ENCODE data around the gene HAPSTR1. TPM values are rescaled to one million over a fixed set of nuclear protein-coding genes. Genes with fewer than 3 reads are reported as not detected.
A peak's percentile ranks its signal among the peaks of the same experiment; 100 is the strongest.

The HAPSTR1 gene
- total and polyA plus RNA-seq, 7 donors, result 12.6 to 47.6 (median 43.8) TPM

- intact Hi-C loops (cut with DNase I), result loop anchor here (10.0 kb wide), 1 partner anchor 1999 kb away; no protein-coding TSS in a partner anchor
- H3K4me3 ChIP-seq, result no peak overlapping the region
- no peak for DNase-seq
- peaks cover 0 to 20% (median 4%) of the 10 kb centered on the region in 4 donors for H3K36me3 ChIP-seq
- no peaks in the 10 kb centered on the region for H3K9me3 ChIP-seq
- no peaks in the 10 kb centered on the region for H3K27me3 ChIP-seq
- TF ChIP-seq POLR2A (IDR thresholded peaks at IDR 0.05), result no peak
- TF ChIP-seq POLR2AphosphoS5 (IDR thresholded peaks at IDR 0.05), result no peak
- TF ChIP-seq EP300 (IDR thresholded peaks at IDR 0.05), result no peak
- TF ChIP-seq CTCF (IDR thresholded peaks at IDR 0.05), result no peak
- H3K4me1 ChIP-seq, result peaks cover 0 to 76% (median 60%) of the 10 kb centered on the region in 4 donors
- H3K27ac ChIP-seq, result no peak overlapping the region
- 95 to 96% methylated on average over 2 of the region's 2 CpGs for WGBS, 2 donors
These were observed 24.7 kb downstream of the HAPSTR1 start for GRCh38 chr16:9116141-9116540.

- Histone ChIP-seq H3K9me3 (no peaks in the 10 kb centered on the region), H3K27ac (no peak overlapping the region), H3K4me1 (peaks cover 0 to 56% (median 41%) of the 10 kb centered on the region in 4 donors), H3K4me3 (no peak overlapping the region), H3K27me3 (no peaks in the 10 kb centered on the region), H3K36me3 (peaks cover 0 to 30% (median 4%) of the 10 kb centered on the region in 4 donors)
- no peak for DNase-seq
- intact Hi-C loops (cut with DNase I), result loop anchor here (10.0 kb wide), 1 partner anchor 1997 kb away; no protein-coding TSS in a partner anchor
- TF ChIP-seq CTCF (IDR thresholded peaks at IDR 0.05), result no peak
- TF ChIP-seq POLR2AphosphoS5 (IDR thresholded peaks at IDR 0.05), result no peak
These were observed 26.7 kb downstream of the HAPSTR1 start for GRCh38 chr16:9118170-9118569.

DNA sequence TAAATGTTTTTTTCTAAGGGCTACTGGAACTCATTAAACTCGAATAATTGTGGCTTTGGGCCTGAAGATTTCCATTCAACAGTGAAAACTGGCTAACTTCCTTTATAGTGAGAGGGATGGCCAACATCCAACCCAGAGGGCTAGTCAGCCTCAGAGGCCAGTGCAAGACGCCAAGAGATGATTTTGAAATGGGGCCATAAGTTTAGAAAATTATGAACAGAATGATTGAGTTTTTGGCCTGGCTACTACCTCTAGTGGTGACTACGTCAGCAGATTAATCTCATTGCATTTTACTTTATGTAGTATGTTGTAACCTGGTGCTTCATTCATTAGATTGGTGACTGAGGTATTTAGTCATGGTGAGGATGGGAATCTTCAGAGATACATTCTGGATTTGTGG is 28.4 kb downstream of the HAPSTR1 start:
- H3K36me3 ChIP-seq, result peaks cover 4 to 37% (median 4%) of the 10 kb centered on the region in 4 donors
- peaks cover 0 to 48% (median 31%) of the 10 kb centered on the region in 4 donors for H3K4me1 ChIP-seq
- no peaks in the 10 kb centered on the region for H3K27me3 ChIP-seq
- no peak overlapping the region for H3K27ac ChIP-seq
- H3K9me3 ChIP-seq, result no peaks in the 10 kb centered on the region
- H3K4me3 ChIP-seq, result no peak overlapping the region
- no peak for TF ChIP-seq POLR2A (IDR thresholded peaks at IDR 0.05)
- peak in 1 of 4 donors; percentile 16 for TF ChIP-seq POLR2AphosphoS5 (IDR thresholded peaks at IDR 0.05)
- 71 to 74% methylated on average over 3 of the region's 3 CpGs for WGBS, 2 donors
- DNase-seq, result peak; percentile 75
- intact Hi-C loops (cut with DNase I), result loop anchor here (10.0 kb wide), 1 partner anchor 1995 kb away; no protein-coding TSS in a partner anchor

DNA sequence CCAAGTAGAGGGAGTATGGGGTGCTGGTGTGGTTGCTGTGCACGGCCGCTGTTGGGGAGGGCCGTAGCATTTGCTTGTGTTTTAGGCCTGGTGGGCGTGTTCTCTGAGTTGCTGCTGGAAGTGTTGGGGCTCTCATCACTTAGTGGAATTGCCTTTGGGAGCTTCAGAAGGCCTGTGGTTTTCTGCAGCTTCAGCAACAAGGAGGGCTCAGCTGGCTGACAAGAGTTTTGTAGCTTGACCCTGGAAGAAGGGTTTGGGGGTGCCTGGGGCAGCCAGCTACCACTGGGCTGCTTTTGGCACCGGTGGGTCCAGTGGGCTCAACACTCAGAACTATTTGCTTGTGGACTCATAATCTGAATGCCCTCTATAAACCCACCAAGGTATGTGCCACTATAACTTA is 30.9 kb downstream of the HAPSTR1 start:
- H3K27me3 ChIP-seq, result no peaks in the 10 kb centered on the region
- no peak for TF ChIP-seq POLR2AphosphoS5 (IDR thresholded peaks at IDR 0.05)
- no peak for TF ChIP-seq CTCF (IDR thresholded peaks at IDR 0.05)
- intact Hi-C loops (cut with DNase I), result no loop called here
- H3K4me1 ChIP-seq, result peaks cover 0 to 65% (median 41%) of the 10 kb centered on the region in 4 donors
- H3K9me3 ChIP-seq, result no peaks in the 10 kb centered on the region
- H3K27ac ChIP-seq, result no peak overlapping the region
- peak; percentile 37 for DNase-seq
- 87 to 92% methylated on average over 5 of the region's 5 CpGs for WGBS, 2 donors
- no peak overlapping the region for H3K4me3 ChIP-seq
- peaks cover 0 to 36% (median 6%) of the 10 kb centered on the region in 4 donors for H3K36me3 ChIP-seq

GRCh38 chr16:9122969-9123368 is 31.5 kb downstream of the HAPSTR1 start:
- WGBS, 2 donors, result 23 to 59% methylated on average over 2 of the region's 2 CpGs
- Histone ChIP-seq H3K4me3 (no peak overlapping the region), H3K27me3 (no peaks in the 10 kb centered on the region), H3K36me3 (peaks cover 0 to 30% (median 4%) of the 10 kb centered on the region in 4 donors), H3K4me1 (peaks cover 0 to 65% (median 39%) of the 10 kb centered on the region in 4 donors), H3K27ac (no peak overlapping the region), H3K9me3 (no peaks in the 10 kb centered on the region)
- no peak for TF ChIP-seq EP300 (IDR thresholded peaks at IDR 0.05)
- peak; percentile 2 for DNase-seq
- intact Hi-C loops (cut with DNase I), result no loop called here

DNA sequence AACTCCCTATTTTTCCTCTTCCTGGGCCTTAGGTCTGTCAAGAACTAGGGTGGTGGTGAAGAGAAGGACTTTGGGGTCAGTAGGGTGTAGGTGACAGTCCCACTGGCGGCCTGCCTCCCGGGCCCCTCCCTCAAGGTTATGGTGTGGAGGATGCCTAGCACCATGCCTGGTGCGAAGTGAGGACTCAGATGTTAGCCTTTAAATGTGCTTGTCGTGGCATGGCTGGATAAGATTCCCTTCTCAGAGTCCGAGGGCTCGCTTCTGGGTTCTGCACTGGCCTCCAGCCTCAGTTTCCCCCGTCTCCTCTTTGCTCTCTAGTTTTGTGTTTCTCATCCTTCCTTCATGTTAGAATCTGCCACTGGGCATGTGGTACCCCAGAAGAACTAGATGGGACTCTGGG is 32.0 kb downstream of the HAPSTR1 start:
- WGBS, 2 donors, result 58 to 88% methylated on average over 7 of the region's 7 CpGs
- Histone ChIP-seq H3K27ac (no peak overlapping the region), H3K27me3 (no peaks in the 10 kb centered on the region), H3K4me3 (no peak overlapping the region), H3K36me3 (peaks cover 0 to 26% (median 4%) of the 10 kb centered on the region in 4 donors), H3K9me3 (no peaks in the 10 kb centered on the region), H3K4me1 (peaks cover 0 to 61% (median 36%) of the 10 kb centered on the region in 4 donors)
- TF ChIP-seq POLR2A (IDR thresholded peaks at IDR 0.05), result no peak
- no peak for TF ChIP-seq CTCF (IDR thresholded peaks at IDR 0.05)
- TF ChIP-seq EP300 (IDR thresholded peaks at IDR 0.05), result no peak
- no peak for TF ChIP-seq POLR2AphosphoS5 (IDR thresholded peaks at IDR 0.05)
- DNase-seq, result peak; percentile 41
- intact Hi-C loops (cut with DNase I), result no loop called here
